ENCODE measurements around the gene NDUFAF3.

DNA sequence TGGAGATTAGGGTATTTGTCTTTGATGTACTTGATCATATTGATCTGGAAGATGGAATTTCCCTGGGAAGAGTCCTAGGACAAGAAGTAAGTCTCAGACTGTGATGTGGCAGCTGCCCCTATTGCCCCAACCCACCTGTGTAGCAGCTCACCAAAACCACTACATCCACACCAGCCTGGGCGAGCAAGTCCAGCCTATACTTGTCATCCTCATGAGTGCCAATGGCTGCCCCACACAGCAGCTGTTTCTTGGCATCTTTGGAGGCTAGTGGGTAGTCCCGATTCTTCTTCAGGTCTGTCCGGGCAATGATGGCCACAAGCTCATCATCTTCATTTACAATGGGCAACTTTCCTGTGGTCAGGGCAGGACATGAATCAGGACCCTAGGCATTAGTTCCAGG is 4.6 kb downstream of the NDUFAF3 start:
- TF ChIP-seq, protein P1, sequence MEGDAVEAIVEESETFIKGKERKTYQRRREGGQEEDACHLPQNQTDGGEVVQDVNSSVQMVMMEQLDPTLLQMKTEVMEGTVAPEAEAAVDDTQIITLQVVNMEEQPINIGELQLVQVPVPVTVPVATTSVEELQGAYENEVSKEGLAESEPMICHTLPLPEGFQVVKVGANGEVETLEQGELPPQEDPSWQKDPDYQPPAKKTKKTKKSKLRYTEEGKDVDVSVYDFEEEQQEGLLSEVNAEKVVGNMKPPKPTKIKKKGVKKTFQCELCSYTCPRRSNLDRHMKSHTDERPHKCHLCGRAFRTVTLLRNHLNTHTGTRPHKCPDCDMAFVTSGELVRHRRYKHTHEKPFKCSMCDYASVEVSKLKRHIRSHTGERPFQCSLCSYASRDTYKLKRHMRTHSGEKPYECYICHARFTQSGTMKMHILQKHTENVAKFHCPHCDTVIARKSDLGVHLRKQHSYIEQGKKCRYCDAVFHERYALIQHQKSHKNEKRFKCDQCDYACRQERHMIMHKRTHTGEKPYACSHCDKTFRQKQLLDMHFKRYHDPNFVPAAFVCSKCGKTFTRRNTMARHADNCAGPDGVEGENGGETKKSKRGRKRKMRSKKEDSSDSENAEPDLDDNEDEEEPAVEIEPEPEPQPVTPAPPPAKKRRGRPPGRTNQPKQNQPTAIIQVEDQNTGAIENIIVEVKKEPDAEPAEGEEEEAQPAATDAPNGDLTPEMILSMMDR (IDR thresholded peaks at IDR 0.05), result no peak
- TF ChIP-seq EZH2 (IDR thresholded peaks at IDR 0.05; ENCODE audit: borderline replicate concordance, insufficient read depth, low read depth, low read length, poor library complexity, severe bottlenecking), result no peak
